NCI-H2107 (cell line): ENCODE measurements around the gene XKR7.

ENCODE experiments used
- DNase-seq: peaks from one replicate; lab custom pipeline; 2025; lab: John Stamatoyannopoulos, UW

Gene XKR7

GRCh38 chr20:31945319-31945718 lies 22.6 kb upstream of the XKR7 start:
- DNase-seq, result no peak

DNA sequence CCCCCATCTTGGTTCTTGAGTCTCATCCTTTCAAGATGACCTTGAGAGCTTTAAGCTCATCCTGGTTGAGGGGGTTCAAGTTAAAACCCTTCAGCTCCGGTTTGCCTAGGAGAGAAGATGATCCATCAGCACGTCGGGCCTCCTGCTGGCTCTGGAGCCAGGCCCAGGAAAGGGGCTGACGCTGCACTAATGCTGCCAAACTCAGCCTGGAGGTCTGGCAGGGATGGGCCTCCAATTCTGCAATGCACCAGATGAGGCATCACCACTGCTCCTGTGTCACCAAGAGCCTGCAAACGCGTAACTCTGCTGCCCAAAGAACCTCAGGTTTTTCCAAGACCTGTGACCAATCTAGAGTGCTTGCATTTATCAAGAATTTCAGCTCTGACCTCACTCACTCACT lies 22.2 kb upstream of the XKR7 start:
- no peak for DNase-seq

DNA sequence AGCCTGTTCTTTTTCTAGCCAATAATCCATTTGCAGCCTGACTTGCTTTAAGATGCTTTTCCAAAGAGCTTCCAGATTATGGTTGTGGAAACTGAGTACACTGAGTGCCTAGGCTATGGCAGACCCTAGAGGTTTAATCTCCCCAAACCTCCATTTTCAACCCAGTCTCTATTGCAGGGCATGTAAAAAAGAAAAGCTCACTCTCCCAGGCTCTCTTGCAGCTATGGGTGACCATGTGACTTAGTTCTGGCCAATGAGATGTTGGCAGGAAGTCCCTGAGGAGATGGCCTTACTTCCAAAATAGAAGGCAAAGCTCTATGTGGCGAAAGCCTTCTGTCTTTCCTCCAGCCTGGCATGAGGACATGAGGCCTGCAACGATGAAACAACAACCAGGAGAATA lies 19.9 kb upstream of the XKR7 start:
- no peak for DNase-seq

- no peak for DNase-seq
Measured at GRCh38 chr20:31949877-31950646, 17.9 kb upstream of the XKR7 start.

GRCh38 chr20:31951203-31951529 lies 16.8 kb upstream of the XKR7 start:
- DNase-seq, result no peak

DNA sequence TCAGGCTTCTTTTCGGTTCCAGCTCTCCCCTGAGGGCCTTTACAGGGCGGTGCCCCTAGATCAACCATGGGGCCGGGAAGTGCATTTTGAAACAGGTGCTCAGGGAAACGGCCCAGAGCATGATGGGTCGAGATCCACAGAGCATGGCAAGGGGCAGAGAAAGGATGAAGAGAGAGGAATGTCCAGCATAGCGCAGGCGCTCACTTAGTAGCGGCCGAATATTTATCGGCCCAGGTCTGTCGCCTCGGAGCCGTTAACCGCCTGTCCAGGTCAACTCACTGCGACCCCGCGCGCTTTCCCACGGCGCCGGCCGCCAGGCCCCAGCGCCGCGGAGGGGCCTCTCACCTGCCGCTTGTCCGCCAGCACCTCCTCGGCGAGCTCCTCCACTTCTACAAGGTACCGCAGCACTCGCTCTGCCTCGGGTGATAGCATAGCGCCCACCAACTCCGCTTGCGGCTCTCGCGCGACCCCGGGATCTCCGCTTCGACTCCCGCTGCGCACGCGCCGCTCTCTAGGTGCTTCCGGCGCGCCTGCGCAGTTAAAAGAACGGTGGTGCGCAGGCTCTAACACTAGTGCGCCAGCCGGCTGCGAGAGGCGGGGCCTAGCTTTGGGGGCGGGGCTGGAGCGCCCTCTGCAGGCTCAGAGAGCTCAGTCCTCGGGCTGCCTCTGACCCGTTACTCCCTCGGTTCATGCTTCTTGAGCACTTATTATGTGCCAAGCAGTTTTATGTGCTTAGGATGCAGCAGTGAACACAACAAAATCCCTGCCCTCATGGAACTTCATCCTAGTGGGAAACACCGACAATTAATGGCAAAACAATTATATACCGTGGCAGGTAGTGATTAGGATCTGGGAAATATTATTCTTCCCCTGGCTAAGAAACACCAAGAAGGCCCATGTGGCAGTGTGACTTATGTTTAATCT lies 16.2 kb upstream of the XKR7 start, which contains the start of gene PDRG1:
Gene PDRG1, minus strand, starts transcription at position 517 of the 924 bp plus-strand sequence. Its CDS starts 85 bp downstream, at position 432.
- peak; percentile 90 for DNase-seq

DNA sequence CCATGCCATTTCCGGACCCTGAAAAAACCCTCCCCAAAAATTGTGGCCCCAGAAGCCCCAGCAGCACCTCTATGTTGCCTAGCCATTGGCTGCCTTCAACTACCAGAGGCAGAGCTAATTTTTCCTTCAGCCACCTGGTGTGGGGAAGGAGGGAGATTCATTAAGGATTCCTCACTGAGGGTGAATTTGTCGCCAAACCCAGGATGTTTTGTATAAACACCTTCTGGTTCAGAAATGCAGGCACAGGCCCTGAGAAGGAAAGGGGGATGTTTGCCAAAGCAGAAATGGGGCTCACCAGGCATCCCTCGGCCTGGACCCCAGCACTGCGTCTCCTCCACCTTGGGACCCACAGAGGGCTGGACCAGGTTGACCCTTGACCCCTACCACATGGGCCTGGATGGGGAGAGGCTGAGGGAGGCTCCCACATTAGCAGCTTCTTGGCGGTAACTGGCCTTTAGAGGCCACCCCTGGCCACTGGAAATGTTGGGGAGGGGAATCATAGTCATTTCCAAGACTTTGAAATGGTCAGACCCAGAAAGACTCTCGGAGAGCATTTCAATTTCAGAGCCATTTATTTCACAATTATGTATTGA lies 14.3 kb upstream of the XKR7 start:
- no peak for DNase-seq

DNA sequence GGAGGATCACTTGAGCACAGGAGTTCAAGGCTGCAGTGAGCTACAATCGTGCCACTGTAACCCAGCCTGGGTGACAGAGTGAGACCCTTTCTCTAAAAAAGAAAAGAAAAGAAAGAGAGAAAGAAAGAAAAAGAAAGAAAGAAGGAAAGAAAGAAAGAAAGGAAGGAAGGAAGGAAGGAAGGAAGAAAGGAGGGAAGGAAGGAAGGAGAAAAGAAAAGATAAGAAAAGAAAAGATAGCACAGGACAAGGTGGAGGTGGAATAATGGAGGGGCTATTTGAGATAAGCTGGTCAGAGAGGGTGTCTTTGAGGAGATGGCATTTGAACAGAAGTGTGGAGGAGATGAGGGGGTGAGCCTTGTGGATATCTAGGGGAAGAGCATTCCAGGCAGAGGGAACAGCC lies 13.5 kb upstream of the XKR7 start:
- no peak for DNase-seq

DNA sequence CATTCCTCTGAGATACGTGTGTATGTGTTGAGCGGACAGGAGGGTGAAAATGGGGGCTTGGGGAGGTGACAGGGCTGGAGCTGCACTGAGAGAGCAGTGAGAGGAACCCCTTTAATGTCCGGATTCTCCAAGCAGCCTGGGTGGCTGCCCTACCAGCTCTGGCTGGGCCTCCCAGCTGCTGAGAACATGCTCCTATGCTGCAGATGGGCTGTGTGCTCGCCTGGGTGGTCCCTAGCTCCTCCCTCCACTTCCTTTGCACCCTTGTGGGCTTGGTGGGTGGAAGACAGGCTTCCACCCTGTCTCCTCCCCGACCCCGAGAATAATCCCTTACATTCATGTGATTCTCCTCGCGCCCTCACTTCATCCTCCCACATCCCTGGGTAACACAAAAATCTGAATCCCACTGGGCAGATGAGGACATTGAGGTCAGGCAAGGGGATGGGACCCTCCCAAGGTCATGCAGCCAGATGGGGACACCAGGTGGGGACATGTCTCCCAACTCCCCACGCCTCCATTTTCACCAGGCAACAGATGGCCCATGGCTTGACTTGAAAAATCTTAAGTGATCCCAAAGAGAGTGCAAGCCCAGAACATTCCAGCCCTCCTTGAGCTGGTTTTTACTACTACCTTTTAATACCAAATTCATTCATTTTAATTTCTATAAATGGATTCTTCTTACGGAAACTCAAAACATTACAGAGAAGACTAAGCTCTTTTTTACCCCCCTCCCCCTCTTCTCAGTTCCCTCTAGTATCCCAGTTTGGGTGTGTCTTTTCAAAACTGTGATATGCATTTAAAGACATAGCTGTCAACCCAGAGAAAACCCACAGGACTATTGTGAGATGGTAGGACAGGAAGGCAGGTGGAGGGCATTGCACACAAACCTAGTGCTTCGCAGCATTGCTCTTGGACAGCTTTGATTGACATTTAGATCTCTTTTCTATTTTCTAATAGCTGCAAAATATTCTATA lies 11.1 kb upstream of the XKR7 start:
- DNase-seq, result no peak

DNA sequence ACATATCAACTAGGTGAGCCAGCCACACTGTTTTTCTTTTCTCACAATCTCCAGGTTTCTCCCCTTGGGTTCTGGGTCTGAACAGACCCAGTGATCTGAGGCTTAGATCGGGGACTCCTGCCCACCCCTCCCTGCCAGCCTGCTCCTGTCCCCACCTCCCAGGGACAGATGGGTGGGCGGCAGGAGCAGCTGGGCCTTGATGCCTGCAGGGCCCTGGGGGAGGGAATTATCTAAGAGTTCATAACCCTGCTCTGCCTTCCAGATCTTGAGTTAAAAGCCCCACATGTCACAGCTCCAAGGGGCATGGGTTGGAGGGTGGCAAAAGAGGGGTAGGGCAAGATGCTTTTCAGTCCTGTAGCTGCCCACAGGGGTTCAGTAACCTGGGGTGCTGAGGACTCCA lies 5.2 kb upstream of the XKR7 start:
- DNase-seq, result no peak

GRCh38 chr20:31963889-31964288 lies 4.1 kb upstream of the XKR7 start:
- no peak for DNase-seq

DNA sequence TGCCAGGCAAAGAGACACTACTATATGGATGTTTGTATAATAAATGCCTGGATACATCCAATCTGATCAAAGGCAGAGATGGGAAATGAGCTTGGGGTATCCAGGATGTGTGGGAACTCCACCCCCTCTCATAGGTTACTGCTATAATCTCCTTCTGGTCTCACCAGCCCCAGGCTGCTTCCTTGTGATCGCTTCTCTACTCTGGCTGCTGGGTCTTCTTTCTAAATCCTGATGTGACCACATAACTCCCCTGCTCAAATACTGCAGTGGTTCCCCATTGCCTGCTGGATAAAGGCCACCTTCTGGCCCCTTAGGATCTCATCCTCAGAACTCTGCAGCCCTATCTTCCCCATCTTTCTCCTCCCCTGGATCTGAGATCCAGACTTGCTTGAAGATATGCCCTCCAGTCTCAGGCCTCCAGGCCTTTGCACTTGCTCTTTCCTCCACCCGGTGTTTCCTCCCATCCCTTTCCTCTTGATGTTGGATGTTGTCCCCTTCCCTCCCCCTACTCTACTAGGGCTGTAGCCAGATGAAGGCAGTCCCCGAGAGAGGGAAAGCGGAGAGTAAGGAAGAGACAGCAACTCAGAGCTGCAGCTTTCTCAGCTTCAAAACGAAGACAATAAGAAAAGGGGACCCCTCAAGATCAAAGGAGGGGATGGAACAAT lies 828 bp upstream of the XKR7 start:
- no peak for DNase-seq

- no peak for DNase-seq
Measured at GRCh38 chr20:31968291-31969126, 558 bp downstream of the XKR7 start.

DNA sequence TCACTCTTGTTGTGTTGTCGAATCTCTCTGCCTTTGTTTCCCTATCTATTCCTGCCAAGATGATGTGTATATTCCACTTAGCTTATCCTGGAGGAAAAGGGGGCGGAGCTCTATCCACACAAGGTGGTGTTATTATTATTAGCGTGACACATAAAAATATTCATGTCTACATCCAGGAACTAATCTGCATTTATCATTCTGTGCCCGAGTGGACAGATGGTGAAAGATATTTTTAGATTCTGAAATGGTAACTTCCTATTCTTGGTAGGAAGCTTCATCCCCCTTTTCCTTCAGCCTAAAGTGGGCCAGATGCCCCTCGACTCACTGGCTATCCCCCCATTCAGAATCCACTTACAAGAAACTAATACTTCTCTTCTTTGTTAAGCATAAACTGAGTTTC lies 2.0 kb downstream of the XKR7 start:
- no peak for DNase-seq

- DNase-seq, result no peak
Measured at GRCh38 chr20:31972471-31973021, 4.6 kb downstream of the XKR7 start.

DNA sequence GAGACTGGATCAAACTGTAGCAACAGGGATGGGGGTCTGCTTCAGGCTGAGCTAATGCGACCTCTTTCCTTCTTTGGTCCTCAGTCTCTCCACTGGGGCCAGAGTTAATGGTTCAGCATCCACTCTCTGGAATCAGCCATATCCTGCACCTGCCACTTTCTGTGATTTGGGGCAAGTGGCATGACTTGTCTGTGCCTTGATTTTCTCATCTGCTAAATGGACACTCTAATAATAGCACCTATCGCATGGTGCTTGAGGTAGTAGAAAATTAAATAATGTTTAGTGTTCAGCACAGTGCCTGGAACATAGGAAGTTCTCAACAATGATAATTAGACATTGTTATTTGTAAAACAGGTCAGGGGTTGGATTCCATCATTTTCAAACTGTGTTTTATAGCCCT lies 6.3 kb downstream of the XKR7 start:
- no peak for DNase-seq

- no peak for DNase-seq
Measured at GRCh38 chr20:31974951-31975487, 7.1 kb downstream of the XKR7 start.

GRCh38 chr20:31975874-31976273 lies 7.9 kb downstream of the XKR7 start:
- no peak for DNase-seq

GRCh38 chr20:31977080-31977479 lies 9.1 kb downstream of the XKR7 start:
- no peak for DNase-seq
